ENCODE data around the gene EXTL1. TPM values are rescaled to one million over a fixed set of nuclear protein-coding genes. Genes with fewer than 3 reads are reported as not detected.

EXTL1 gene
- total RNA-seq, 2 experiments from 2014 or later, result not detected

GRCh38 chr1:26058052-26058595, 36.5 kb downstream of the EXTL1 start:
- Mint-ChIP-seq H3K4me3 (no peak overlapping the region), H3K27ac (no peak overlapping the region), H3K4me1 (no peaks in the 10 kb centered on the region), H3K9me3 (no peaks in the 10 kb centered on the region), H3K36me3 (no peaks in the 10 kb centered on the region), H3K27me3 (peaks cover 31% of the 10 kb centered on the region)
- no peak for DNase-seq

DNA sequence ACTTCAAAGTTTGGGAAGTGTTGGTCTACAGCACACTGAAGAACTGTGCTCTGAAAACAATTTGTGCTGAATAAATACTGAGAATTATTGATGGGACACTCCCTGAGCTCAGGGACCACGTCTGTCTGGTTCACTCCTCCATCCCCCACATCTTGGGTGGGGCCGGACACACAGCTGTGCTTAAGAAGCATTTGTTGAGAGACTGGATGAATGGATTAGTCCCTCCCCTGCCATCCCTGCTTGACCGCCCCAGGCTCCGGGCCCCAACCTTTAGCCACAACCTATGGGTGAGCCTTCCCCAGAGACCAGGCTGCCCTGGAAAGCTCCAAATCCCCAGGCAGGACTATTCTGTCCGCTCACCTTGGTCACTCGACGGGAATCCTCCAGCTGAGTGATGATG, 38.3 kb downstream of the EXTL1 start:
- Mint-ChIP-seq H3K27me3 (peaks cover 21% of the 10 kb centered on the region), H3K4me1 (no peaks in the 10 kb centered on the region), H3K4me3 (no peak overlapping the region), H3K9me3 (no peaks in the 10 kb centered on the region), H3K36me3 (no peaks in the 10 kb centered on the region), H3K27ac (no peak overlapping the region)
- DNase-seq, result no peak

DNA sequence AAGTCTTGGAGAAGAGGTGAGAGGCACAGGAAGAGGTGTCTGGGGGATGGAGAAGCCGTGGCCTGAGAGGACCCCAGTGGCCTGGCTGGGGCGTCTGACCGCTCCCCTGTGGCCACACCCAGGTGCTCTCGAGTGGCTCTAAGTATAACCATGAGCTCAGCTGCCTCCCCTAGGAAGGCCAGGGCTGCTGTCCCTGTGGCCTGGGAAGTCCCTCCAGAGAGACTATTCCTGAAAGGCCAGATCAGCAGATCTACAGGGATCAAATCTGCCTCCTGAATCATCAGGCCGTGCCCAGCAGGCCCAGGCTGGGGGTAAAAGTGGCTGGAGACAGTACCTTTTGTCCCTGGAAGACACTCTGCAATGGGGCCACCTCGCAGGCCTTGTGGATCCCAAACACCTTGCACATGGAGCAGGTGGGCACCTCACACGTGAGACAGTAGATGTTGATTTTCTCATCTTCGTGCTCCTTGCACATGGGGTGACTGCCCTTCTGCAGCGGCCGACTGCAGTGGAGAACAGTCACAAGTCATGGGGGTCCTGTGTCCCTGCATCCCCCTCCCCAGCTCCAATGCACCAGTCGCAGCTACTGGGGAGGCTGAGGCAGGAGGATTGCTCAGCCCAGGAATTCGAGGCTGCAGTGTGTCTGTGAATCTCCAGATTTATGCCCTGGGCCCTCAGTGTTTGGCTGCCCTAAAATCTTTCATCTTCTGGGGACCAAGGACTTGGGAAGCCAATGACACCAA, 39.4 kb downstream of the EXTL1 start:
- H3K27me3 Mint-ChIP-seq, result peaks cover 15% of the 10 kb centered on the region
- no peaks in the 10 kb centered on the region for H3K9me3 Mint-ChIP-seq
- no peak for DNase-seq
- H3K4me3 Mint-ChIP-seq, result no peak overlapping the region
- no peaks in the 10 kb centered on the region for H3K4me1 Mint-ChIP-seq
- H3K36me3 Mint-ChIP-seq, result no peaks in the 10 kb centered on the region
- H3K27ac Mint-ChIP-seq, result no peak overlapping the region

DNA sequence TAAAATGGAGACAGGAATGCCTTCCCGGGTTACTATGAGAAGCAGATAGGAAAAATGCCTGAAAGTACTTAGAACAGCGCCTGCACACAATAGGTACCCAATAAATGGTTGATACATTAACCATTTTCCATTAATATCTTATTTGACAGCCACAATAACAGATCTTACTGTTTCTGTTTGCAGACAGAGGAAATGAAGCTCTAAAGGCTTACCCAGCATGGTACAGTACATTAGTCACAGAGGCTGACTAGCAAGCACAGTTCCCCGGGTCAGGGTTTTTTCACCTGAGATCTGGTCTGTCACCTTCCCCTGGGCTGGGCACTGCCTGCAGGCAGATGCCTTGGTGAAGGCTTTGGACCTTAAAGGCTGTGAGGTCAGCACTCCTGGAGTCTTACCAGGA, 43.0 kb downstream of the EXTL1 start:
- H3K4me1 Mint-ChIP-seq, result no peaks in the 10 kb centered on the region
- no peak overlapping the region for H3K4me3 Mint-ChIP-seq
- no peak overlapping the region for H3K27ac Mint-ChIP-seq
- H3K9me3 Mint-ChIP-seq, result no peaks in the 10 kb centered on the region
- no peak for DNase-seq
- no peaks in the 10 kb centered on the region for H3K36me3 Mint-ChIP-seq
- H3K27me3 Mint-ChIP-seq, result peaks cover 23% of the 10 kb centered on the region

DNA sequence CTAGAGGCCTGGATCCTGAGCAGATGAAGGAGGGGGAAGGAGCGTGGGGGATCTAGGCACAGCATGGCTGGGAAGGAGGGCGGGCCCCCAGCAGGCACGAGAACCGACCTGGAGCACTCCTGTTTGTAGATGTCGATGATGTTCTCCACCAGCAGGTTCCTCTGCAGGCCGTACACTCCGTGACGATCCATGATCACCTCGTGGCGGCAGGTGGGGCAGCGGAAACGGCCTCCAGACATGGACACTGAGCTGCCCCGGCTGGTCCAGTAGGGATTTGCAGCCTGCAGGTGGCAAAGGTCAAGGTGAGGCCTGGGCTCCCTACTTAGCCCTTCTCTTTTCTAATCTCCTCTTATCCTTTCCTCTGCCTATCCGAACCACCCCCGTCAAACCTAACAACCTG, 44.6 kb downstream of the EXTL1 start:
- DNase-seq, result no peak
- peaks cover 13% of the 10 kb centered on the region for H3K27me3 Mint-ChIP-seq

GRCh38 chr1:26066857-26067256, 45.3 kb downstream of the EXTL1 start:
- peaks cover 13% of the 10 kb centered on the region for H3K27me3 Mint-ChIP-seq
- H3K4me3 Mint-ChIP-seq, result no peak overlapping the region

More for the DNA sequence above, 44.6 kb downstream of the EXTL1 start:
- Mint-ChIP-seq H3K27ac (no peak overlapping the region), H3K4me1 (no peaks in the 10 kb centered on the region), H3K36me3 (no peaks in the 10 kb centered on the region), H3K9me3 (no peaks in the 10 kb centered on the region), H3K4me3 (no peak overlapping the region)

GRCh38 chr1:26067432-26067911, 45.9 kb downstream of the EXTL1 start, which contains the start of gene TRIM63:
TRIM63 (minus strand) TSS chr1:26067630; CDS start chr1:26067494, 136 bp downstream.
- no peak for DNase-seq
- no peak within 1 kb of the TSS for H3K27ac Mint-ChIP-seq
- H3K4me1 Mint-ChIP-seq, result no peaks in the 10 kb centered on the region
- no peaks in the 10 kb centered on the region for H3K9me3 Mint-ChIP-seq
- H3K36me3 Mint-ChIP-seq, result no peaks in the 10 kb centered on the region
- peaks cover 20% of the 10 kb centered on the region for H3K27me3 Mint-ChIP-seq
- H3K4me3 Mint-ChIP-seq, result no peak within 1 kb of the TSS

More at GRCh38 chr1:26066857-26067256, 45.3 kb downstream of the EXTL1 start:
- no peaks in the 10 kb centered on the region for H3K36me3 Mint-ChIP-seq
- H3K4me1 Mint-ChIP-seq, result no peaks in the 10 kb centered on the region
- no peak for DNase-seq
- no peak overlapping the region for H3K27ac Mint-ChIP-seq
- H3K9me3 Mint-ChIP-seq, result no peaks in the 10 kb centered on the region

- H3K27me3 Mint-ChIP-seq, result peaks cover 31% of the 10 kb centered on the region
- no peak overlapping the region for H3K4me3 Mint-ChIP-seq
- H3K4me1 Mint-ChIP-seq, result no peaks in the 10 kb centered on the region
- no peaks in the 10 kb centered on the region for H3K9me3 Mint-ChIP-seq
- no peak for DNase-seq
- H3K36me3 Mint-ChIP-seq, result no peaks in the 10 kb centered on the region
- no peak overlapping the region for H3K27ac Mint-ChIP-seq
These were observed 48.3 kb downstream of the EXTL1 start for GRCh38 chr1:26069941-26070295.

GRCh38 chr1:26070296-26070962, 48.9 kb downstream of the EXTL1 start:
- Mint-ChIP-seq H3K27ac (no peak overlapping the region), H3K9me3 (no peaks in the 10 kb centered on the region), H3K4me3 (no peak overlapping the region), H3K36me3 (no peaks in the 10 kb centered on the region), H3K27me3 (peaks cover 33% of the 10 kb centered on the region), H3K4me1 (no peaks in the 10 kb centered on the region)
- no peak for DNase-seq

- Mint-ChIP-seq H3K27me3 (peaks cover 36% of the 10 kb centered on the region), H3K27ac (no peak overlapping the region), H3K9me3 (no peaks in the 10 kb centered on the region), H3K4me1 (no peaks in the 10 kb centered on the region), H3K4me3 (no peak overlapping the region), H3K36me3 (no peaks in the 10 kb centered on the region)
- DNase-seq, result no peak
These were observed 49.4 kb downstream of the EXTL1 start for GRCh38 chr1:26070963-26071342.

DNA sequence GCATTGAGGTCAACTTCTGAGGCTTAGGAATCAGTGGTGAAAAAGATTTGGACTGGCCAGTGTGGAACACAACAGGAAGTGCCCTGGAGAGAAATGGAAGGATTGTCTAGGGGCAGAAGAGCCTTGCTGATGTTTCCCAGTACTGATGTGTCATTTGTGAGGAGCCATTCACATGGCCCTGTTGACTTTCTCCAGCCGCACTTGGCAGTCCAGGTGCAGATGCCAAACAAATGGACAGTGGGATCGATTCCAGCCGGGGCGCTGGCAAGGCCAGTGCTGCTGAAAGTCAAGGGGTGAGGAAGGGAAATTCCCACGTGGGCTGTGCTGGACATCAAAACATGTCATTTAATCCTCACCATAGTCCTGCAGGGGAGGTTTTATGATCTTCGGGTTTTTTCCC, 50.7 kb downstream of the EXTL1 start:
- no peak for DNase-seq
- H3K36me3 Mint-ChIP-seq, result no peaks in the 10 kb centered on the region
- no peaks in the 10 kb centered on the region for H3K9me3 Mint-ChIP-seq
- H3K27me3 Mint-ChIP-seq, result peaks cover 42% of the 10 kb centered on the region
- no peaks in the 10 kb centered on the region for H3K4me1 Mint-ChIP-seq
- H3K27ac Mint-ChIP-seq, result no peak overlapping the region
- H3K4me3 Mint-ChIP-seq, result no peak overlapping the region

DNA sequence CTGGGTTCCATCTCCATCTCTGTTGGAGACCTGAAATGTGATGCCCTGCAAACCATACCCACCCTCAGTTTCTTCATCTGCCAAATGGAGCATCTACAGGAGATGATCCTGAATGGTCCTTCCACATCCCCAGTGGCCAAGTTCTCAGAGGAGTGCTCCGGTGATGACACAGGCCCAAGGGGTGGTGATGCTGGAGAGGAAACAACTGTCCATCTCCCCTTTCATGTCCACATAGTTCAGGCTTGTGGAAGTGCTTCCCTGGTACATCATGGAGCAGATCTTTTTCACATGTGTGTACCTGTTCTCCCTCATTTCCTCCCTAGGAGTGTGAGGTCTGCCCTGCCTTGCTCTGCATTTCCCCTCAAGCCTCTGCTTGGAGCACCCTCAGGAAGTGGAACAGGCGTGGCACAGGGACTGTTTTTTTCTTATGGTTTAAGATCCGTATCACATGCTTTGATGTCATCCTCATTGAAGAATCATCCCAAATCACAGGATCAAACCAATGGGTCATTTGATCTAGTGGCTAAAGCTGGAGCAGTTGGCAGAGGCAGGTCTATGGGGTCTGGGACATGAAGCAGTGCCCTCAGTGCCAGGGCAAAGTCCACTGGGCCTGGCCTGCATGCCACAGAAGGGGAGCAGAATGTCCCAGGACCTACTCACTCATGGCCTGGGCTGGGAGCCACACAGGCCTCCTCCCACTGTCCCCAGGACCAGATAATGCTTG, 54.0 kb downstream of the EXTL1 start:
- Mint-ChIP-seq H3K27ac (no peak overlapping the region), H3K9me3 (no peaks in the 10 kb centered on the region)

GRCh38 chr1:26077524-26077923, 55.9 kb downstream of the EXTL1 start:
- Mint-ChIP-seq H3K4me1 (no peaks in the 10 kb centered on the region), H3K4me3 (no peak overlapping the region), H3K9me3 (no peaks in the 10 kb centered on the region), H3K27me3 (peaks cover 22% of the 10 kb centered on the region), H3K36me3 (no peaks in the 10 kb centered on the region), H3K27ac (no peak overlapping the region)
- DNase-seq, result no peak

More for the DNA sequence above, 54.0 kb downstream of the EXTL1 start:
- no peaks in the 10 kb centered on the region for H3K4me1 Mint-ChIP-seq
- H3K4me3 Mint-ChIP-seq, result no peak overlapping the region
- H3K27me3 Mint-ChIP-seq, result peaks cover 29% of the 10 kb centered on the region
- no peak for DNase-seq
- H3K36me3 Mint-ChIP-seq, result no peaks in the 10 kb centered on the region

DNA sequence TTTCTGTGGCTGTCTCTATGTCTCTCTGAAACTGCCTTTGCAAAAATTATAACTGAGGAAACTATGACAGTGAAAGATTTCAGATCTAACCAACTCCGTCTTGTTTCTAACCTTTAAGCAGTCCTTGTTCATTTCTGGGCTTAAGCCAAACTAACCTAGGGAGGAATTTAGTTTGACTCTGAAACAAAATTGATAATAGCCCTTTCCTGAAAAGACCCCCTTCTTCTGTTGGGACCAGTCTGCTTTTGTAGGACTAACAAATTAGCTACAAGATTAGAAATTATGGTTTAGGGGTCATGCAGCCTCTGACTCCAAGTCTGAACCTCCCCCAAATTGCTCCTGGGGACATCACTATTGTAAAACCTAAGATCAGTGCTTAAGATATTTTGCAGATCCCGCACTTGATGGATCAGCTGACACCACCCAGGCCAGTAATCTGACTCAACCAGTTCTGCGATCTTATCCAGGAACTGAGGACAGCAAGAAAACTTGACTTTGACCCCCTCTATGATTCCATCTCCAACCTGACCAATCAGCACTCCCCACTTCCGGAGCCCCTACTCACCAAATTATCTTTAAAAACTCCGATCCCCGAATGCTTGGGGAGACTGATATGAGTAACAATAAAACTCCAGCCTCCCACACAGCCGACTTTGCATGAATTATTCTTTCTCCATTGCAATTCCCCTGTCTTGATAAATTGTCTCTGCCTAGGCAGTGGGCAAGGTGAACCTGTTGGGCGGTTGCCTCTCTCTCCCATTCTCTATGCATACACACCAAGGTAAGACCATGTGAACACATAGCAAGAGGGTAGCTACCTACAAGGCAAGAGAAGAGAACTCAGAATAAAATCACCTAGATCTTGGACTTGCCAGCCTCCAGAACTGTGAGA, 57.0 kb downstream of the EXTL1 start:
- peaks cover 23% of the 10 kb centered on the region for H3K27me3 Mint-ChIP-seq
- no peak overlapping the region for H3K27ac Mint-ChIP-seq
- no peaks in the 10 kb centered on the region for H3K9me3 Mint-ChIP-seq
- H3K36me3 Mint-ChIP-seq, result no peaks in the 10 kb centered on the region
- no peaks in the 10 kb centered on the region for H3K4me1 Mint-ChIP-seq
- DNase-seq, result no peak
- H3K4me3 Mint-ChIP-seq, result no peak overlapping the region

Data from activated naive CD8-positive, alpha-beta T cell treated with anti-CD3 and anti-CD28 coated beads for 36 hours (primary cell).